Measurements from ENCODE around the gene STAM2. TPM values are rescaled to one million over a fixed set of nuclear protein-coding genes. Genes with fewer than 3 reads are reported as not detected.
"Not testable (repeated sequence)": the region's sequence is repeated elsewhere in the genome, so short reads cannot be mapped to it uniquely, and the experiment has no call there.

The STAM2 gene
- total RNA-seq, 1 donor from 2014 or later: 41.2 TPM

DNA sequence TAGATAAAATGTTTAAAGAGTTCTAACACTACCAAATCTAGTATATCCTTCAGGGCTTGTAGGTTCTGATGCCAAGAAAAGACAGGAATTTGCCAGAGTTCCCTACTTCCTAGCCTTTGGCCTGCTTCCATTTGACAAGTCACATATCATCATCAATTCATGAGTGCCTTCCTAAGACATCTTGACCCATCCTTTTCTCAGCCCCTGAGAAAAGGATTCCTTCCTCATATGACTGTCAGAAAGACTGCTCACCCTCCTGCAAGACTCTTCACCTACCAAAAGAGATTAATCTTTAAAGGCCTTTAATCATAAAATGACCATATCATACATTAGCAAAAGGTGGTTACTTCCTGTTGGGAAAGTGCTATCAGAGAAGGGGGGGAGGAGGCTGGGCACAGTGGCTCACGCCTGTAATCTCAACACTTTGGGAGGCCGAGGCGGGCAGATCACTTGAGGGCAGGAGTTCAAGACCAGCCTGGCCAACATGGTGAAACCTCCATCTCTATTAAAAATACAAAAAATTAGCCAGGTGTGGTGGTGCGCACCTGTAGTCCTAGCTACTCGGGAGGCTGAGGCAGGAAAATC is 3.3 kb downstream of the STAM2 start:
- DNase-seq: not testable (repeated sequence)

GRCh38 chr2:152171718-152172117 is 3.8 kb downstream of the STAM2 start:
- DNase-seq: peak; percentile 24

DNA sequence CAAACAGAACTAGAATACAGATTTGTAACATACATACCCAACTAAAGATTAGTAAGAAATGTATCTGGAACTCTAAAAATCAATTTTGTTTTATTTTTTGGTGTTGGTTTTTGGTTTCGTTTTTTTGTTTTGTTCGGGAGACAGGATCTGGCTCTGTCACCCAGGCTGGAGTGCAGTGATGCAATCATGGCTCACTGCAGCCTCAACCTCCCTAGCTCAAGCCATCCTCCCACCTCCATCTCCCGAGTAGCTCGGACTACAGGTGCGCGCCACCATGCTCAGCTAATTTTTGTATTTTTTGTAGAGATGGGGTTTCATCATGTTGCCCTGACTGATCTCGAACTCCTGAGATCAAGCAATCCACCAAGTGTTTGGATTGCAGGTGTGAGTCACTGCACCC is 6.4 kb downstream of the STAM2 start:
- DNase-seq: not testable (repeated sequence)

DNA sequence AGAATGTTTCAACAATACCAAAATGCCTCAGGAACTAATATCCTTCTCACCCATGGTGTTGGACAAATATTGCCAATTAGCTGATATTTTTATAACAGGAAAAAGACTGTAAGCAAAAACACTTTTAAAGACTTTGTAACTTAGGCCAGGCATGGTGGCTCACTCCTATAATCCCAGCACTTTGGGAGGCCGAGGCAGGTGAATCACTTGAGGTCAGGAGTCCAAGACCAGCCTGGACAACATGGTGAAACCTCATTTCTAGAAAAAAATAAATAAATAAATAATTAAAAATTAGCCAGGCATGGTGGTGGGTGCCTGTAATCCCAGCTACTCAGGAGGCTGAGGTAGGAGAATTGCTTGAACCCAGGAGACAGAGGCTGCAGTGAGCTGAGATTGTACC is 8.1 kb downstream of the STAM2 start:
- not testable (repeated sequence) for DNase-seq

DNA sequence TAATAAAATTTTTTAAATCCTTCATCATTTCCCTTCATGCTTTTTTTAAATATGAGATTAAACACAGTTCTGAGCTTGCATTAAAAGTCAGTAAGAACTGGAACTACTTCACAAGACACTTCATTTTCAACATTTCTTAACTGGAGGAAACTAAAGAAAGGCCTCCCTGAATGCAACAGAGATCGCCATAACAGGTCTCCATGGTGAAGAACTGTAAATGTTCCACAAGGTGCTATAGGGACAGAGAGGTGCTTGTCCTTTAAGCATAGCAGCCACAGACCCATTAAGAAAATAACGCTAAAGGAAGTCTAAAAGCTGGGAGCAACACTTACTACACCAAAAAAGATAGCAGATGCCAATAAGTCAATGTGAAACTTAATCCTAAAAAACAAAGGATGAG is 8.5 kb downstream of the STAM2 start:
- no peak for DNase-seq

DNA sequence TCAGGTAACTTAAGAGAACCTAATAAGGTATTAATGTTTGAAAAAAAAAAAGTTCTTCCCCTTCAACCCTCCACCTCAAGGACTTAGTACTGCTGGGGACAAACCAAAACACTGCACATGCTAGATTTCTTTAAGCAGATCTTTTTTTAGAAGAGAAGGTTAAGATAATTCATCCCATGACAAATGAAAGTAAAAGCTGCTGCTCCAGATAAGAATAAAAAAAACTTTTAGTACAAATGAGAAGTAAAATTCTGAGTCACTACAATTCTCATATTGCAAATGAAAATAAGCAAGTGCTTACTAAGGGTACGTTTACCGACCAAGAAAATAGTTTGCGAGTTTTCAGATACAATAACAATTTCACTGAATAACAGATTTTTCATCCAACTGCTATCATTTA is 8.9 kb downstream of the STAM2 start:
- no peak for DNase-seq

GRCh38 chr2:152165780-152166179 is 9.8 kb downstream of the STAM2 start:
- DNase-seq: no peak

- DNase-seq: no peak
Observed at GRCh38 chr2:152165306-152165705, 10.3 kb downstream of the STAM2 start.

DNA sequence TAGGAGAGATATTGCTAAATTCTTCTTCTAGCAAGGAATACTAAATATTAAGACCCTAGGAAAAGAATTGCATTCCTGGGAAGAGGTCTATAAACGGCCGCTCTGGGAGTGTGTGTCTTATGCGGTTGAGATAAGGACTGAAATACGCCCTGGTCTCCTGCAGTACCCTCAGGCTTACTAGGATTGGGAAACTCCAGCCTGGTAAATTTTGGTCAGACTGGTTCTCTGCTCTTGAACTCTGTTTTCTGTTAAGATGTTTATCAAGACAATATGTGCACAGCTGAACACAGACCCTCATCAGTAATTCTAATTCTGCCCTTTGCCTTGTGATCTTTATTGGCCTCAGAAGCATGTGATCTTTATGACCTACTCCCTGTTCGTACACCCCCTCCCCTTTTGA is 11.9 kb downstream of the STAM2 start:
- not testable (repeated sequence) for DNase-seq

- no peak for DNase-seq
Observed at GRCh38 chr2:152162141-152162540, 13.4 kb downstream of the STAM2 start.

DNA sequence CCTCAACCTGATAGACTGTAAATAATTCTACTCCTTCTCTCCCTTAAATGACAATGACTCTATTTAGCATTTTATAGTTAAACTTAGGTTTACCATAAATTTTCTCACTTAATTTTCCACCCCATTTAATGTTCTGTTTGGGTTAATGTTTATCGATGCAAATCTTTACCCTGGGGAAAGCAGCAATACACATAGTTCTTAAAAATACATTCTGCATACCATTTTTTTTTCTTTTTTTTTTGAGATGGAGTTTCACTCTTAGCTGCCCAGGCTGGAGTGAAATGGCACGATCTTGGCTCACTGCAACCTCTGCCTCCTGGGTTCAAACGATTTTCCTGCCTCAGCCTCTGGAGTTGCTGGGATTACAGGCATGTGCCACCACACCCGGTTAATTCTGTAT is 14.0 kb downstream of the STAM2 start:
- DNase-seq: no peak

- DNase-seq: not testable (repeated sequence)
Observed at GRCh38 chr2:152160378-152160777, 15.2 kb downstream of the STAM2 start.

DNA sequence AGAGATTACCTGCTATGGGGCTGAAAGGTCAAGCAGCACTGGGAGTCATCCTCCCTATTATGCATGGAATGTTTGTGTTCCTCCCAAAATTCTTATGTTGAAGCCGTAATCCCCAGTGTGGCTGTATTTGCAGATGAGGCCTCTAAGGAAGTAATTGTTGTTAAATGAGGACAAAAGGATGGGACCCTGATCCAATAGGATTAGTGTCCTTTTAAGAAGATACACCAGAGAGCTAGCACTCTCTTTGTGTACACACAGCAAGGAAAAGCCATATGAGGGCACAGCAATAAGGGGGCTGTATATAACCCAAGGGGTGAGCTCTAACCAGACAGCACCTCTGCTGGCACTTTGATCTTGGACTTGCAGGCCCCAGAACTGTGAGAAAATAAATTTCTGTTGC is 18.3 kb downstream of the STAM2 start:
- no peak for DNase-seq

GRCh38 chr2:152155209-152155608 is 20.4 kb downstream of the STAM2 start:
- DNase-seq: no peak

DNA sequence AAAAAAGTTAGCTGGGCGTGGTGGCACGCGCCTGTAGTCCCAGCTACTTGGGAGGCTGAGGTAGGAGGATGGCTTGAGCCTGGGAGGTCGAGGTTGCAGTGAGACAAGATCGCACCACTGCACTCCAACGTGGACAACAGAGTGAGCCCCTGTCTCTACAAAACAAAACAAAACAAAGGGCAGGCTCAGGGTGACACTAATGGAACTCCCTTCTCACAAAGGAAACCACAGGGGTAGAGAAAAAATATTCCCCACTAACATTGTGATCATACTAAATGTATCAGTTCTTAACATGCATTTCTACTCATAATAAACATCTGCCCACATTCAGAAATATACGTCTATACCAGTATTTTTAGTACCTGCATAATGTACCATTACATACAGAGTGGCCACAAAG is 21.1 kb downstream of the STAM2 start:
- no peak for DNase-seq

GRCh38 chr2:152134488-152135280 is 40.9 kb downstream of the STAM2 start:
- no peak for DNase-seq

DNA sequence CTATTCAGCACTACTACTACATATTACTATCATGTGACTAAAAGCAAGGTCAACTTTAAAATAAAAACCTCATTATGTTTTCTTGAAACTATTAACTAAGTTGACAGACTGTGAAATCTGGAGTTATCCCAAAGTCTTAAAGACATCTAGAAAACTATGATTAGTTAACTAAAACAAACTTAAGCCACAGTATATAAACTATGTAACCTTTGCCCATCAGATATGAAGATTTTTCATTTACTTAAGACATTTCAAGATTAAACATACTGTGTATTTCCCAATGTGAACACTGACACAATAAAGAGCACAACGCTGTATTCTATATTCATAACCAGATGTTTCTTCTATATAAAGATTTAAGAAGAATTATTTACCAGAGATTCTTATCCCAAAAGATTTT is 43.3 kb downstream of the STAM2 start:
- DNase-seq: no peak

DNA sequence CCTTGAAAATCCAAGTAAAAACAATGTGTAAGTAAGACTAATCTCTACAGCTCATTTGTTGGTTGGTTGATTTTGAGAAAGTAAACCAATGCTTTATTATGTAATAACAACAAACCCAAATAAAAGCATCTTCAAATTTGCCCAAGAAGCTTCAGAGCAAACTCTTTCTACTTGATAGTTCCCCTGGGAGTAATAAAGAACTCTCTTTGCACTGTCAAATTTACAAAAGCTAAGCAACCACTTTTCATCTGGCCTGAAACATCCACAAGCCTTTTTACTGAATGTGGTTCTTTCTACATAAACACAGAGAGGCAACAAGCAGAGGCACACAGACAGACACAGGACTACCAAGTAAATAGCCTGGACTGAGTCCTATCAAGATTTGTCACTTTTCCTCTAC is 47.9 kb downstream of the STAM2 start:
- DNase-seq: no peak

- no peak for DNase-seq
Observed at GRCh38 chr2:152126664-152127063, 48.9 kb downstream of the STAM2 start.

- DNase-seq: no peak
Observed at GRCh38 chr2:152122161-152122560, 53.4 kb downstream of the STAM2 start.

DNA sequence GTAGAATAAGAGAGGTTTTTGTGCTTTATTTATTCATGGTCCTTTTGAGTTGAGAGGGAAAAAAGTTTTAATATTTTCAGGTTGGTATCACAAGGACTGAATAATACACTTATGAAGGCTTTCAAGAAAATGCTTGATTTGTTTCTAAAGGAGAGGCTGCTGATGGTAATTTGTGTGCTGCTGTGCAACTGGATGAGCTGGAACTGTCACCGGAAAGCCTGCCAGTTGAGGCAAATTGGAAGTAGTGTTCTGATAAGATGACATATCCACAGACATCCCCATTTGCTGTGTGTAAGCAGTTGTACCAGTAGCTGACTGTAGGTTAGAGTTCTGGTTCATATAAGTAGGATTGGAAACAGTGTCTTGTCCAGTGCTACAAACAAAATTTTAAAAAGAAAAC is 55.1 kb downstream of the STAM2 start:
- DNase-seq: no peak

DNA sequence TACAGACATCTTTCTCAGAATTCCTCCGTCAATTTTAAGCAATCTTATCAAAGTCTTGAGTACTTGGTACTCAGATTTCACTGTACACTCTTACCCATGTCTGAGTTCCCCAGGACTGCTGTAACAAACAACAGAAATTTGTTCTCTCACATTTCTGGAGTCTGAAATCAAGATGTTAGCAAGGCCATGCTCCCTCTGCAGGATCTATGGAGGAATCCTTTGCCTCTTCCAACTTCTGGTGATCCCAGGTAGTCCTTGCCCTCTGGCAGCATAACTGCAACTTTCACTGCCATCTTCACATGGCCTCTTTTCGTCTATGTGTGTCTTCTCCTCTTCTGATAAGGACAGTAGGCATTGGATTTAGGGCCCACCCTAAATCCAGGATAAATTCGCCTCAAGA is 59.6 kb downstream of the STAM2 start:
- DNase-seq: peak; percentile 14

- DNase-seq: no peak
Observed at GRCh38 chr2:152114366-152114765, 61.2 kb downstream of the STAM2 start.

DNA sequence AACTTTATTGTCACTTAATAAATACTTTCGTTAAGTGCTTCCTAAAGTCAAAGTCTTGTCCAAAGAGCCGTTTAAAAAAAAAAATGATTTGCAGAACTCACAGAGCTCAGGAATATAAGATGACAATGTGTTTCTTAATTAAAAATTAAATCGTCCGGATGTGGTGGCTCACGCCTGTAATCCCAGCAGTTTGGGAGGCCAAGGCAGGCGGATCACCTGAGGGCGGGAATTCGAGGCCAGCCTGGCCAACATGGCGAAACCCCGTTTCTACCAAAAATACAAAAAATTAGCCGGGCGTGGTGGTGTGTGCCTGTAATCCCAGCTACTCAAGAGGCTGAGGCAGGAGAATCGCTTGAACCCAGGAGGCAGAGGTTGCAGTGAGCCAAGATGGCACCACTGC is 68.4 kb downstream of the STAM2 start:
- not testable (repeated sequence) for DNase-seq
